CD4-positive, alpha-beta memory T cell (primary cell): ENCODE results near the gene PBX3. TPM values are rescaled to one million over a fixed set of nuclear protein-coding genes. Genes with fewer than 3 reads are reported as not detected.
A peak's percentile ranks its signal among the peaks of the same experiment; 100 is the strongest.

Experiments used
- CTCF ChIA-PET: fragments of 350-600 bp; sonication (Branson Sonifier 250); formaldehyde crosslinking; loops from one replicate; lab custom pipeline; 2021; ENCODE audit warnings: inconsistent platforms; ENCODE audit not compliant: partially characterized antibody; lab: Charles Lee
- POLR2A ChIA-PET: fragments of 350-600 bp; sonication (Branson Sonifier 250); formaldehyde crosslinking; loops from one replicate; lab custom pipeline; 2021; ENCODE audit not compliant: partially characterized antibody; lab: Charles Lee
- DNase-seq, 5 donors: peaks; one replicate each; pipeline versions ENCODE4 v3.0.0 to v3.0.0-alpha.2; 2020 to 2022; ENCODE audit warnings: mixed read lengths in 1 of 5
- H3K27ac ChIP-seq: one replicate; pipeline ENCODE4 v1.7.0; 2013; ENCODE audit warnings: low read depth, low read length
- H3K27me3 ChIP-seq: 2 replicates; pipeline ENCODE4 v1.7.0; 2013; ENCODE audit warnings: mild to moderate bottlenecking, low read length, moderate library complexity; ENCODE audit not compliant: insufficient read depth
- H3K36me3 ChIP-seq: 2 replicates; pipeline ENCODE4 v1.7.0; 2013; ENCODE audit warnings: mild to moderate bottlenecking, low read length, moderate library complexity; ENCODE audit not compliant: insufficient read depth
- H3K4me1 ChIP-seq: 2 replicates; pipeline ENCODE4 v1.7.0; 2013; ENCODE audit warnings: mild to moderate bottlenecking, low read length, moderate library complexity; ENCODE audit not compliant: insufficient read depth
- H3K4me3 ChIP-seq, 2 donors: one replicate each; pipeline ENCODE4 v1.7.0; 2013; ENCODE audit warnings: low read length in 2 of 2, mild to moderate bottlenecking in 1 of 2
- H3K9me3 ChIP-seq, 2 donors: one replicate each; pipeline ENCODE4 v1.7.0; 2013; ENCODE audit warnings: low read length in 2 of 2, control low read depth in 1 of 2; ENCODE audit not compliant: control insufficient read depth in 1 of 2
- H3K27ac Mint-ChIP-seq, 7 donors: one replicate each; pipeline ENCODE4 v1.8.0; 2020 to 2021; ENCODE audit warnings: mixed read lengths in 7 of 7, mild to moderate bottlenecking in 6 of 7, inconsistent platforms in 3 of 7, moderate library complexity in 3 of 7
- H3K27me3 Mint-ChIP-seq, 2 donors: one replicate each; pipeline ENCODE4 v1.8.0; 2020 to 2021; ENCODE audit warnings: mixed read lengths in 2 of 2
- H3K36me3 Mint-ChIP-seq, 2 donors: one replicate each; pipeline ENCODE4 v1.8.0; 2020 to 2021; ENCODE audit warnings: mixed read lengths in 2 of 2, inconsistent platforms in 1 of 2, mild to moderate bottlenecking in 1 of 2
- H3K4me1 Mint-ChIP-seq, 4 donors: one replicate each; pipeline ENCODE4 v1.8.0; 2020 to 2021; ENCODE audit warnings: mixed read lengths in 4 of 4, mild to moderate bottlenecking in 1 of 4
- H3K4me3 Mint-ChIP-seq, 8 donors: one replicate each; pipeline ENCODE4 v1.8.0; 2020 to 2021; ENCODE audit warnings: mixed read lengths in 8 of 8, mild to moderate bottlenecking in 7 of 8, moderate library complexity in 6 of 8, inconsistent platforms in 3 of 8
- H3K9me3 Mint-ChIP-seq, 8 donors: one replicate each; pipeline ENCODE4 v1.8.0; 2020 to 2021; ENCODE audit warnings: mixed read lengths in 8 of 8, mild to moderate bottlenecking in 5 of 8, inconsistent platforms in 3 of 8, moderate library complexity in 1 of 8
- intact Hi-C: fragments of 100-400 bp; cut with micrococcal nuclease; formaldehyde crosslinking; loops from one replicate; pipeline ENCODE4 v1.15.1; 2023
- polyA plus RNA-seq, 2 donors: library from polyadenylated mRNA; unstranded; fragments of 300-500 nt; fragmentation: Illumina TruSeq; gene quantifications; one replicate each; pipeline ENCODE4 v1.2.3, GENCODE V29; 2021
- total RNA-seq, 2 experiments: library from RNA; stranded (reverse); gene quantifications; one replicate each; pipeline ENCODE4 v1.2.3, GENCODE V29; 2021

The PBX3 gene
- total and polyA plus RNA-seq, 4 experiments from 2014 or later: 2.2 to 17.0 (median 10.4) TPM

DNA sequence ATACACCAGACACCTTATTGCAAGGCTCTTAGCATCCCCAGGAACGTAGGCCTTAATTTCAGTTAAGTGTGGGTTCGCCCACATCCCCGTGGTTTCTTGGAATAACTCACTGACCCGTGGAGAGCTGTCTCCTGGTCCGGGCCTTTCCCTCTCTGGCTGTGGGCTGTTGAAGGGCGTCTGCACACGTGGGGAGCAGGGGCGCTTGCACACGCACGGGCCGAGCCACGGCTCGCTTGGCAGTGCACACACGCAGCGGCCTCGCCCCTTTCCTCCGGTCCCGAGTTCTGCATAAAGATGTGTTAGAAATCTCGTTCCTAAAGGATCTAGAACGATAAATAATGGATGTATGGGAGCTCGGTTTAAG, 141.9 kb downstream of the PBX3 start:
- DNase-seq: peak in 1 of 5 donors; percentile 6
- Mint-ChIP-seq H3K4me3 (peak overlapping the region; percentile 72 to 90 (median 84)), H3K4me1 (peaks cover 5 to 10% (median 8%) of the 10 kb centered on the region in 4 donors), H3K27me3 (peaks cover 5 to 12% of the 10 kb centered on the region in 2 donors), H3K9me3 (peaks cover 0 to 4% (median 0%) of the 10 kb centered on the region in 8 donors), H3K36me3 (no peaks in the 10 kb centered on the region), H3K27ac (no peak overlapping the region)
- intact Hi-C loops: loop anchor here (5.0 kb wide), 1 partner anchor 142 kb away; the partner anchor contains the start of gene PBX3
- POLR2A ChIA-PET: no interaction called here
- no peaks in the 10 kb centered on the region for H3K36me3 ChIP-seq
- CTCF ChIA-PET: no interaction called here
- H3K27me3 ChIP-seq: peaks cover 20% of the 10 kb centered on the region
- peaks cover 7% of the 10 kb centered on the region for H3K4me1 ChIP-seq
- H3K4me3 ChIP-seq: peak overlapping the region in 1 of 2 donors; percentile 42
- H3K27ac ChIP-seq: no peak overlapping the region
- no peaks in the 10 kb centered on the region for H3K9me3 ChIP-seq

DNA sequence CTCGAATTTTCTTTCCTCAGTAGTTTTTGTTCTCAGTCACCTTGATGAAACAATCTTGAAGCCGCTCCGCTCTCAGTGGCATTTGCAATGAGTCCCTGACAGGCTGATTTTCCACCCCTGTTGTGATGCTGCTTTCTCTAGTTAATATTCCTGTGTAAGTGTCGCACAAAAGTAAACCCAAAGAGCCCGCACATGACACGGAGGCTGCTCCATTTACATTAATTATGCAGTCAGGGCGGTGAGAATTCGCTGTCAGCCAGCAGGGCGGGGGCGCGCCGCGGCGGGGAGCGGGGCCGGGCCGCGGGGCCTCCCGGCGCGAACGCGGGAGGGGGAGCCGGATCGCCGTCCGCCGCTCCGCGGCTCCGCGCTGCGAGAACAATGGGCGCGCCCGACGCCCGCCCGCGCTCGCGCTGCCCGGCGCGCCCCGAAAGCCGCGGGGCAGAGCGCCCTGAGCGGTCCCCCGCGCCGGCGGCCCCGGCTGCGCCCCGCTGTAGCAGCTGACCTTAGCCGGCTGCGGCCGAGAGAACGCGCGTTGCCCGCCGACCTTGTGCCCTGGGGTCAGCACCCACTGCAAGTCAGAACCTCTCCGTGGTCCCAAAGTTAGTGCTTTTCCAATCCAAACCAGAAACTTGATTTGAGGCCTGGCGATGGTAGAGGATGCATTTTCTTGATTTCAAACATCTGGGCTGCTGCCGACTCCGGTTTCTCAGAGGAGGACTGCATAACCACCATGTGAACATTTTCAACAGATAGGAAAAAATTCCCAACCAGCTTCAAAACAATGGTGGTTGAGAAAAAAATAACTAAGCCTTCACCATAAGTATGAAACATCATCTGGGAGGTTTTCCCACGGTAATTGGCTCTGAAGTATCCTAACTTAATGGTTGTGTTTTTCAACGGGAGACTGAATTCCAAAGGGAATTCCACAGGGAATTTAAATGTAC, 142.6 kb downstream of the PBX3 start:
- Histone ChIP-seq H3K9me3 (no peaks in the 10 kb centered on the region), H3K4me1 (peaks cover 7% of the 10 kb centered on the region), H3K27ac (no peak overlapping the region), H3K27me3 (peaks cover 20% of the 10 kb centered on the region), H3K4me3 (peak overlapping the region in 1 of 2 donors; percentile 42), H3K36me3 (no peaks in the 10 kb centered on the region)
- H3K4me3 Mint-ChIP-seq: peak overlapping the region; percentile 80 to 90 (median 84)
- intact Hi-C loops: loop anchor here (5.0 kb wide), 1 partner anchor 142 kb away; the partner anchor contains the start of gene PBX3
- H3K27ac Mint-ChIP-seq: peak overlapping the region in 3 of 7 donors; percentile 30 to 77 (median 39)
- DNase-seq: peak; percentile 24 to 41 (median 32)
- CTCF ChIA-PET: no interaction called here
- POLR2A ChIA-PET: no interaction called here
- no peaks in the 10 kb centered on the region for H3K36me3 Mint-ChIP-seq
- H3K27me3 Mint-ChIP-seq: peaks cover 5 to 12% of the 10 kb centered on the region in 2 donors
- peaks cover 5 to 10% (median 8%) of the 10 kb centered on the region in 4 donors for H3K4me1 Mint-ChIP-seq
- H3K9me3 Mint-ChIP-seq: peaks cover 0 to 4% (median 0%) of the 10 kb centered on the region in 8 donors

DNA sequence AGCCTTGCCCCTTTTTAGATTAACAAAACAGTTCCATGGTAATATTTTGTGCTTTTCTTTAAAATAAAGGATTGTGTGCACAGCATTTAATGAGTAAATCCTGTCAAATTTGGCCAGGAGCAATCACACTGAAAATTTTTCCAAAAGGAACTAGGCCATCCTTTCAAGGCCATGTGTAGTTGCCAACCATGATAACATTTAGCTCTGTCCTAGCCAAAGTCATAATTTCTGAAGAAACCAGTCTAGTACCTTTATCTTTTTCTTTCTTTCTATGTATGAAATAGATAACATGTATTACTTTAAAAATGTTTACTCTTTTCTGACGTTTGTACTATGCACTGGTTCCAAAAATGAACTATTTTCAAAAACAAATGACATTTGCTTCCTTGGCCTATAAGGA, 143.7 kb downstream of the PBX3 start:
- CTCF ChIA-PET: no interaction called here

DNA sequence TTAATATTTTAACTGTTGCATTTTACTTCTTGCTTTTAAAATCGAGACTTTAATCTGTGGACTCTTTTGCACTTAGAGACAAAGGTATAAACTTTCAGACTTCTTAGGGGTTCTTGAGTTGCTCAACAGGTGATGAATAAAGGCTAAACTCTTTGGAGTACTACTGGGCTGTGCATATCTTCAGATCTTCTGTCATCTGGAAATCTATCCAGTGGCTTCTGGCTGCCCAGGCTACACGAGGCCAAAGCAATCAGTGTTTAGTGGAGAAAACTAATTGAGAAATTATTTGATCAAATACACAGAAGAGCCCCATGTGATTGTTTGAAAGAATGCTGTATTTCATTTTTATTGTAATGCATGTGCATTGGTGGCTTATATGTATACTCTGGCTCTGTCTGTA, 146.1 kb downstream of the PBX3 start:
- peaks cover 0 to 1% (median 0%) of the 10 kb centered on the region in 8 donors for H3K9me3 Mint-ChIP-seq
- peaks cover 18% of the 10 kb centered on the region for H3K27me3 ChIP-seq
- POLR2A ChIA-PET: no interaction called here
- peaks cover 3 to 6% of the 10 kb centered on the region in 2 donors for H3K27me3 Mint-ChIP-seq
- H3K9me3 ChIP-seq: no peaks in the 10 kb centered on the region
- H3K36me3 Mint-ChIP-seq: no peaks in the 10 kb centered on the region
- CTCF ChIA-PET: no interaction called here
- intact Hi-C loops: no loop called here
- no peak overlapping the region for H3K27ac ChIP-seq
- peaks cover 7% of the 10 kb centered on the region for H3K4me1 ChIP-seq
- H3K4me3 Mint-ChIP-seq: no peak overlapping the region
- no peak for DNase-seq
- H3K36me3 ChIP-seq: no peaks in the 10 kb centered on the region
- H3K4me3 ChIP-seq: no peak overlapping the region
- peaks cover 7 to 10% (median 9%) of the 10 kb centered on the region in 4 donors for H3K4me1 Mint-ChIP-seq
- H3K27ac Mint-ChIP-seq: no peak overlapping the region

More for the DNA sequence above, 143.7 kb downstream of the PBX3 start:
- Mint-ChIP-seq H3K4me3 (peak overlapping the region in 3 of 8 donors; percentile 26 to 84 (median 49)), H3K36me3 (no peaks in the 10 kb centered on the region), H3K27me3 (peaks cover 5 to 10% of the 10 kb centered on the region in 2 donors), H3K4me1 (peaks cover 5 to 10% (median 8%) of the 10 kb centered on the region in 4 donors), H3K27ac (no peak overlapping the region), H3K9me3 (peaks cover 0 to 4% (median 0%) of the 10 kb centered on the region in 8 donors)
- Histone ChIP-seq H3K27me3 (peaks cover 20% of the 10 kb centered on the region), H3K4me3 (no peak overlapping the region), H3K36me3 (no peaks in the 10 kb centered on the region), H3K4me1 (peaks cover 7% of the 10 kb centered on the region), H3K27ac (no peak overlapping the region), H3K9me3 (no peaks in the 10 kb centered on the region)
- POLR2A ChIA-PET: no interaction called here
- DNase-seq: no peak
- intact Hi-C loops: no loop called here

DNA sequence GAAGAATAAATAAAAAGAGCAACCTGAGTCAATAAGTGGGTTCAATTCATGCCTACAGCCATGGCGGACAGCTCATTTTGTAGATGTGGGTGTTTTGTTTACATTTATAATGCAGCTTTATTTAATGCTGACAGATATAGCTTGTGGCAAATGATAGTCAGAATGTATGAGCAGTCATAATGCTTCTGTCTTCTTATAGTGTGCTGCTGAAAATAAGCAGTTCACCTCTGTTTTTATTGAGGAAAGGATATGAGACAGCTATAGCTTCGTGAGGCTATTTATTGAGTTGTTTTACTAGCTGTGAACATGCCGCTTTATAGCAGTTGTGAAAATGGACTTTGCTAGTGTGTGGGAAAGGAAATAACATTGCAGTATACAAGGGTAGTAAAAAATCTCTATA, 147.4 kb downstream of the PBX3 start:
- Histone ChIP-seq H3K27ac (no peak overlapping the region), H3K36me3 (no peaks in the 10 kb centered on the region), H3K4me1 (no peaks in the 10 kb centered on the region), H3K4me3 (no peak overlapping the region), H3K9me3 (no peaks in the 10 kb centered on the region), H3K27me3 (peaks cover 9% of the 10 kb centered on the region)
- DNase-seq: no peak
- ChIA-PET CTCF (no interaction called here), POLR2A (no interaction called here)
- H3K4me1 Mint-ChIP-seq: peaks cover under 1 to 4% (median 2%) of the 10 kb centered on the region in 4 donors
- H3K27ac Mint-ChIP-seq: no peak overlapping the region
- intact Hi-C loops: no loop called here
- H3K9me3 Mint-ChIP-seq: no peaks in the 10 kb centered on the region
- H3K36me3 Mint-ChIP-seq: no peaks in the 10 kb centered on the region
- H3K27me3 Mint-ChIP-seq: peaks cover 0 to 2% of the 10 kb centered on the region in 2 donors
- H3K4me3 Mint-ChIP-seq: no peak overlapping the region

DNA sequence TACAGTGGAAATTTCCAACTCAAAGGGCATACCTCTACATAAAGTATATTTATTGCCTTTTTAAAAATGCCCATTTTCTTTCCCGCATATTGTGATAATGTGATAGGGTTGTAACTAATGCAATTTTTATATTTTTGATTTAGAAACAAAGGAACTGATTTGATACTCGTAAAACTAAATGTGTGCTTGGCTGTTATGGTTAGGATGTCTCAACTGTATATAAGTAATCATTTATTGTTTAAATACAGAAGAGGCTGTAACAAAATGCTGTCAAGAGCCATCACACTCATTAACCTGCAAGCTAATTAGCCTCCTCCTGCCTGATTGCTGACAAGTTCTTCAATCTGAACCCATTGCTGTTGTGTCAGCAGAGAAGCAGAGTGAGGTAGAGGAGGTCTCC, 149.2 kb downstream of the PBX3 start:
- Histone ChIP-seq H3K36me3 (no peaks in the 10 kb centered on the region), H3K27me3 (no peaks in the 10 kb centered on the region), H3K9me3 (no peaks in the 10 kb centered on the region), H3K27ac (no peak overlapping the region), H3K4me1 (no peaks in the 10 kb centered on the region), H3K4me3 (no peak overlapping the region)
- intact Hi-C loops: no loop called here
- no peaks in the 10 kb centered on the region for H3K27me3 Mint-ChIP-seq
- H3K36me3 Mint-ChIP-seq: no peaks in the 10 kb centered on the region
- H3K27ac Mint-ChIP-seq: no peak overlapping the region
- no peak overlapping the region for H3K4me3 Mint-ChIP-seq
- ChIA-PET POLR2A (no interaction called here), CTCF (no interaction called here)
- peaks cover 0 to 2% (median under 1%) of the 10 kb centered on the region in 4 donors for H3K4me1 Mint-ChIP-seq
- no peaks in the 10 kb centered on the region for H3K9me3 Mint-ChIP-seq
- no peak for DNase-seq

DNA sequence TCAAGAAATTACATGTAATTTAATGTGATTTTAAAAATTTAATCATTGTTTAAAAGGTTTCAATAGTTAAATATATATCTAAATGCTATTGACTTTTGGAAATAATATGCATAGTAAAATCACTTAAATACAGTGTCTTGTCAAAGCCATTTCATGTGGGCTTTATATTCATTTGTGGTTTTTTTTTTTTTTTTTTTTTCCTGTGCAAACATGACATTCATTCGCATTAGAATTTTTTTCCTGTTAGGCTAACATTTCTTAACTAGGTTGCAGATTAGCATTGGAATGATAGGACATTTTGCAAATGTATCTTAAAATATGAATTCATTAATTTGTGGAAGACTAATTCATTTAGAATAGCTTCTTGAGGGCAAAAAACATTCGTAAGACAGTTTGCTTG, 149.8 kb downstream of the PBX3 start:
- H3K9me3 ChIP-seq: no peaks in the 10 kb centered on the region
- H3K36me3 ChIP-seq: no peaks in the 10 kb centered on the region
- H3K27ac Mint-ChIP-seq: no peak overlapping the region
- CTCF ChIA-PET: interaction anchor here (0.6 kb wide), 1 partner anchor 39 kb away, joined by 3 read pairs; no protein-coding TSS in a partner anchor
- H3K27me3 ChIP-seq: no peaks in the 10 kb centered on the region
- POLR2A ChIA-PET: no interaction called here
- no peak overlapping the region for H3K4me3 ChIP-seq
- no peak overlapping the region for H3K27ac ChIP-seq
- intact Hi-C loops: no loop called here
- no peaks in the 10 kb centered on the region for H3K27me3 Mint-ChIP-seq
- H3K4me1 ChIP-seq: no peaks in the 10 kb centered on the region
- DNase-seq: no peak
- no peak overlapping the region for H3K4me3 Mint-ChIP-seq
- H3K36me3 Mint-ChIP-seq: no peaks in the 10 kb centered on the region
- peaks cover 0 to 2% (median under 1%) of the 10 kb centered on the region in 4 donors for H3K4me1 Mint-ChIP-seq
- H3K9me3 Mint-ChIP-seq: no peaks in the 10 kb centered on the region
